WI38 (cell line): Measurements from ENCODE around the gene CCDC91.

ENCODE experiments used
- H3K4me3 ChIP-seq: 2 replicates; pipeline ENCODE4 v1.5.1; 2011; ENCODE audit warnings: low read depth, mild to moderate bottlenecking, control low read depth, low read length
- TF ChIP-seq, protein P1 (sequence below): IDR thresholded peaks from 2 replicates; pipeline ENCODE4 v1.5.1; 2012; ENCODE audit warnings: low read depth, mild to moderate bottlenecking, control low read depth, low read length

Gene CCDC91

DNA sequence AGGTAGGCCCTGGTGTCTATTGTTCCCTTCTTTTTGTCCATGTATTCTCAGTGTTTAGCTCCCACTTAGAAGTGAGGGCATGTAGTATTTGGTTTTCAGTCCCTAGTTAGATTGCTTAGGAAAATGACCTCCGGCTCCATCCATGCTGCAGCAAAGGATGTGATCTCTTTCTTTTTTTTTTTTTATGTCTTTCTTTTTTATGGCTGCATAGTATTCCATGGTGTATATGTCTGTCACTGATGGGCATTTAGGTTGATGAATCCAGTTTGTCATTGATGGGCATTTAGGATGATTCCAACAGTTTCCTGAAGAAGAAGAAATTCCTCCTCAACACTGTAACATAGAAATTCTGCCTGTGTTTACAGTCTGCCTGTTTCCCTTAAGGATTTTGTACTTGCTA, 231.1 kb downstream of the CCDC91 start:
- TF ChIP-seq, protein P1, sequence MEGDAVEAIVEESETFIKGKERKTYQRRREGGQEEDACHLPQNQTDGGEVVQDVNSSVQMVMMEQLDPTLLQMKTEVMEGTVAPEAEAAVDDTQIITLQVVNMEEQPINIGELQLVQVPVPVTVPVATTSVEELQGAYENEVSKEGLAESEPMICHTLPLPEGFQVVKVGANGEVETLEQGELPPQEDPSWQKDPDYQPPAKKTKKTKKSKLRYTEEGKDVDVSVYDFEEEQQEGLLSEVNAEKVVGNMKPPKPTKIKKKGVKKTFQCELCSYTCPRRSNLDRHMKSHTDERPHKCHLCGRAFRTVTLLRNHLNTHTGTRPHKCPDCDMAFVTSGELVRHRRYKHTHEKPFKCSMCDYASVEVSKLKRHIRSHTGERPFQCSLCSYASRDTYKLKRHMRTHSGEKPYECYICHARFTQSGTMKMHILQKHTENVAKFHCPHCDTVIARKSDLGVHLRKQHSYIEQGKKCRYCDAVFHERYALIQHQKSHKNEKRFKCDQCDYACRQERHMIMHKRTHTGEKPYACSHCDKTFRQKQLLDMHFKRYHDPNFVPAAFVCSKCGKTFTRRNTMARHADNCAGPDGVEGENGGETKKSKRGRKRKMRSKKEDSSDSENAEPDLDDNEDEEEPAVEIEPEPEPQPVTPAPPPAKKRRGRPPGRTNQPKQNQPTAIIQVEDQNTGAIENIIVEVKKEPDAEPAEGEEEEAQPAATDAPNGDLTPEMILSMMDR, result no peak
- H3K4me3 ChIP-seq, result no peak overlapping the region

DNA sequence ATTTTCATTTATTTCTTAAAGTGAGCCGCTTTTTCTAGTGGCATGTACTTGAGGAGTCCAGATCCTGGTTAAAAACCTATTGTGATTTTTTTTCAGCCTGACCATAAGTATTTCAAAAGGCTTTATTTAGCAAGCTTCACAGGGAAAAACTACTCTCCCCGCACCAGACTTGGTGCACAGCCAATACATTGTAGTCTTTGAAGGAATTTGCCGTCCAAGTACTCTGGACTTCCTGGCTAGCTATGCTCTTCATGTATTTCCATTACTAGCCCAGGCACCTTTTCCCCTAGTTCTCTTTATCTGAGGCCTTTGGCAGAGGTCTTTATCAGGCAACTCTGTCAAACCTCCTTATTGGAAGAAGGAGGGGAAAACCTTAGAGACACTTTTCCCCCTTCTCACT, 234.7 kb downstream of the CCDC91 start:
- H3K4me3 ChIP-seq, result no peak overlapping the region
- TF ChIP-seq, protein P1, result no peak

DNA sequence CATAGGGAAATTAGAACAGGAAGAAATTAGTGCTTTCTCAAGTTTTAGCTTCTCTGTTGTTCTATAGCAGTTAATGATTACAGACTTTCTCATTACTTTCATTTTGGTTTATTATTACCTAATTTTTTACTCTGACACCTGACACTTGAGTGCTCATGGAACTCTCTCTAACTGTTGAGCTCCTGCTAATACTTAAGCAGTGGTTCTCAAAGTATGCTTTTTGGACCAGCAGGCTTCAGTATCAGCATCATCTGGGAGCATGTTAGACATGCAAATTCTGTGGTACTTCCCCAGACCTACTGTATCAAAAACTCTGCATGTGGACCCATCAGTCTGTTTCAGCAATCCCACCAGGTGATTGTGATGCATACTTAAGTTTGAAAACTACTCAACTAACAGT, 235.3 kb downstream of the CCDC91 start:
- no peak overlapping the region for H3K4me3 ChIP-seq
- TF ChIP-seq, protein P1, result no peak

DNA sequence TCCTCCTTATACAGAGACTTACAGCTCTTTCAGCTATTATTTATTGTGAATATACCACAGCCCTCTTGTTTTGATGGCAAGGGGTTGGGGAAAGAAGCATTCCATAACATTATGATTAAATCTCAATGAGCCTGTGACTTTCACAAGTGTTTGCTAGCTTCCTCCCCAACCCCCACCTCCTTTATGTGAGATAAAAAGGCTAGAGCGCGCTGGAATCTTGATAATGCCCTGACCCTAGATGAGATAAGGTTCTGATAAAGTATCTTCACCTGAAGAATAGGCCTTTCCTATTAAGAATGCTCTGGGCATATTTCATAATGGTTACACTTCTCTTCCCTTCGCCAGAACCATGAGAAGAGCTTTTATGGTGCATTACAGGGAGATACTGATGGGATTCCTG, 236.8 kb downstream of the CCDC91 start:
- no peak overlapping the region for H3K4me3 ChIP-seq
- TF ChIP-seq, protein P1, result no peak

DNA sequence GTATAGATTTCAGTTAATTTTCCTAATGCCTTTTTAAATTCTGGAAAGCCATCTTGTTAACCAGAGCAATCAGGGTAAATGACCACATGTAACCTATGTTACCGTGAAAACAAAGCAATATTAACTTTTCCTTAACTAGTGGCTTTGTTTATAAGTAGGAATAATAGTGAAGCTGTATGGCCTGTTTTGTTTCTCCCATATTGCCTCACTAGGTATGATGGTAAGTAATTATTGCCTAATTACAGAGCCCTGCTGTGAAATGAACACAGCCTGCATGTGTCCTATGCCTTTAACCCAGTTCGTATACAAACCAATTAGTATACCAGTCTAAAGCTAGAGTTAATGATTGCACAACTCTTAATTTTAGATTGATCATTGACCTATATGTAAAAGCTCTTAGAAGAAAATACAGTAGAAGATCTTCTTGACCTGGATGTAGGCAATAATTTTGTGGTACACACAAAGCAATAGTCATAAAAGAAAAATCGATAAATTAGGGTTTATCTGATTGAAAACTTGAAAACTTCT, 249.9 kb downstream of the CCDC91 start:
- TF ChIP-seq, protein P1, result no peak
- no peak overlapping the region for H3K4me3 ChIP-seq

DNA sequence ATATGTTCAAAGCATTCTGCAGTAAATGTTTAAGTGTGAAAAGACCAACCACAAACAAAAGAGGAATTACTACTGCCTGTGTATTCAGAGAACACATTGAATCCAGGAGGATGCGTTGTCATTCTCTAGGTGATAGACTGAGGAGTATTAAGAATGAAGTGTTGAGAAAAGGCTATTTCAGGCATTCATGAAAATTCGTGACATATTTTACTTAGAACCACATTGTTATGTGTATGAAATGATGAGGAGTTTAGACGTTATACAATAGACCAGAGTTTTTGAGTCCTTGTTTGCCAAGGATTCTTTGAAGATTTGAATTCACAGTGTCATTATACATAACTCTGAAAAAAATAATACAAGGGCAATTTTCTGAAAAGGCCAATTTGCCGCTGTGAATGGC, 251.8 kb downstream of the CCDC91 start:
- TF ChIP-seq, protein P1, result no peak
- no peak overlapping the region for H3K4me3 ChIP-seq

DNA sequence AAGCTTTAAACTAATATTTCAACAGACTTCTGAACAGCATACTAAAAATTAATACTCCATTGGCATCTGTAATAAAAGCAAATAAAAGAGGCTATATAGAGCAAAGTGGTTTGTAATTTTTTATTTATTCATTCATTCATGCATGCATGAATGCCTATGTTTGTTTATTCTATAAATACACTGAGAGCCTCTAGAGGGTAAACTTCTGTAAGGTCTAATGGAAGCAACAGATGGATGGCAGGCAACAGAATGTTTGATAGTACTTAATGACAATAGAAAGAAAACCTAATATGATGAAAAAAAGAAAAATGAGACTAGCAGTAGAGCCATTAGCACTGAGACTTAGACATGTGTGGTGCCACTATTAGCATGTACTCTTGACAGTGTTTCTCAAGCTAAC, 253.1 kb downstream of the CCDC91 start:
- H3K4me3 ChIP-seq, result no peak overlapping the region
- TF ChIP-seq, protein P1, result no peak
